H1 (cell line): Measurements from ENCODE around the gene KCNH1. TPM values are rescaled to one million over a fixed set of nuclear protein-coding genes. Genes with fewer than 3 reads are reported as not detected.

Experiments used
- CTCF ChIA-PET: fragments of 300-600 bp; sonication (Branson Sonifier 250); formaldehyde crosslinking; loops from one replicate; lab custom pipeline; 2021; ENCODE audit not compliant: partially characterized antibody; lab: Charles Lee
- POLR2A ChIA-PET: fragments of 300-600 bp; sonication (Branson Sonifier 250); formaldehyde crosslinking; loops from one replicate; lab custom pipeline; 2021; ENCODE audit warnings: inconsistent platforms; ENCODE audit not compliant: partially characterized antibody; lab: Charles Lee
- DNase-seq, 2 experiments: peaks; one replicate each; pipeline versions ENCODE4 v3.0.0 to v3.0.0-alpha.2; 2010 to 2022; ENCODE audit warnings: low spot score in 2 of 2, low read depth in 1 of 2, mixed read lengths in 1 of 2
- FAIRE-seq: peaks from 2 replicates; lab custom pipeline; 2011; peaks lifted over from hg19 to GRCh38; lab: Jason Lieb, UNC
- H2AFZ ChIP-seq: 2 replicates; pipeline ENCODE4 v1.8.1; 2012; ENCODE audit warnings: low read length, inconsistent platforms
- H2AK5ac ChIP-seq: 2 replicates; pipeline ENCODE4 v1.6.1; 2013; ENCODE audit warnings: low read depth, low read length
- H2BK120ac ChIP-seq: replicated peaks from 2 replicates; pipeline ENCODE3; 2013; ENCODE audit warnings: low read depth, low read length, inconsistent platforms
- H2BK12ac ChIP-seq: 2 replicates; pipeline ENCODE4 v1.6.1; 2013; ENCODE audit warnings: low read depth, low read length
- H2BK15ac ChIP-seq: 2 replicates; pipeline ENCODE4 v1.6.1; 2013; ENCODE audit warnings: low read length
- H2BK20ac ChIP-seq: 2 replicates; pipeline ENCODE4 v1.6.1; 2013; ENCODE audit warnings: low read length
- H2BK5ac ChIP-seq: 2 replicates; pipeline ENCODE4 v1.6.1; 2013; ENCODE audit warnings: low read depth, low read length
- H3K14ac ChIP-seq: 2 replicates; pipeline ENCODE4 v1.6.1; 2013; ENCODE audit warnings: inconsistent platforms; ENCODE audit not compliant: insufficient read length
- H3K18ac ChIP-seq: 2 replicates; pipeline ENCODE4 v1.6.1; 2013; ENCODE audit warnings: low read length; ENCODE audit errors: extremely low read depth
- H3K23ac ChIP-seq: 2 replicates; pipeline ENCODE4 v1.6.1; 2013; ENCODE audit warnings: inconsistent platforms; ENCODE audit not compliant: insufficient read length
- H3K23me2 ChIP-seq: 2 replicates; pipeline ENCODE4 v1.6.1; 2013; ENCODE audit warnings: low read depth, low read length
- H3K27ac ChIP-seq: 2 replicates; pipeline ENCODE4 v1.6.1; 2011; ENCODE audit warnings: low read depth, low read length, inconsistent platforms
- H3K27me3 ChIP-seq, 4 experiments: replicated peaks in 1 of 4; 1 replicate in 1 of 4; 2 replicates in 3 of 4; pipeline versions ENCODE4 v1.6.1 to v1.8.1; 2011 to 2013; ENCODE audit warnings: low read length in 3 of 4, mild to moderate bottlenecking in 3 of 4, inconsistent platforms in 2 of 4, mixed read lengths in 2 of 4, moderate library complexity in 1 of 4; ENCODE audit not compliant: control insufficient read depth in 3 of 4, insufficient read depth in 3 of 4; ENCODE audit errors: extremely low read depth in 1 of 4
- H3K36me3 ChIP-seq, 4 experiments: 2 replicates each; pipeline versions ENCODE4 v1.6.1 to v1.8.1; 2011 to 2013; ENCODE audit warnings: mild to moderate bottlenecking in 4 of 4, low read length in 3 of 4, moderate library complexity in 2 of 4, control low read depth in 1 of 4, inconsistent platforms in 1 of 4; ENCODE audit not compliant: insufficient read depth in 4 of 4, control insufficient read depth in 2 of 4
- H3K4ac ChIP-seq: replicated peaks from 2 replicates; pipeline ENCODE3; 2013; ENCODE audit warnings: low read length, low read depth, mixed read lengths, inconsistent platforms; ENCODE audit not compliant: insufficient read length
- H3K4me1 ChIP-seq, 4 experiments: replicated peaks in 1 of 4; 1 replicate in 1 of 4; 2 replicates in 3 of 4; pipeline versions ENCODE4 v1.6.1 to v1.8.1; 2011 to 2013; ENCODE audit warnings: low read length in 3 of 4, inconsistent platforms in 2 of 4, mixed read lengths in 1 of 4; ENCODE audit not compliant: insufficient read depth in 4 of 4, control insufficient read depth in 3 of 4
- H3K4me2 ChIP-seq, 2 experiments: 2 replicates each; pipeline versions ENCODE4 v1.6.1 to v1.8.1; 2011 to 2013; ENCODE audit warnings: low read depth in 2 of 2, low read length in 2 of 2, control low read depth in 1 of 2, inconsistent platforms in 1 of 2, mild to moderate bottlenecking in 1 of 2; ENCODE audit not compliant: insufficient read depth in 1 of 2
- H3K4me3 ChIP-seq, 4 experiments: fragments of 200-600, 300-600 bp in 1 of 4; sonication (generic), shearing (Covaris generic), sonication (Bioruptor Twin) in 1 of 4; 2 replicates each; pipeline versions ENCODE4 v1.5.1 to v1.8.1; 2011 to 2016; ENCODE audit warnings: low read length in 4 of 4, low read depth in 3 of 4, control low read depth in 2 of 4, inconsistent platforms in 2 of 4, mild to moderate bottlenecking in 2 of 4, mixed read lengths in 1 of 4, moderate library complexity in 1 of 4; ENCODE audit not compliant: insufficient read depth in 2 of 4; ENCODE audit errors: extremely low read depth in 1 of 4
- H3K56ac ChIP-seq: replicated peaks from 2 replicates; pipeline ENCODE3; 2013; ENCODE audit warnings: low read depth, mild to moderate bottlenecking, mixed read lengths, low read length, inconsistent platforms; ENCODE audit not compliant: insufficient read length
- H3K79me1 ChIP-seq: 2 replicates; pipeline ENCODE4 v1.6.1; 2013; ENCODE audit warnings: low read depth, low read length, control low read depth
- H3K79me2 ChIP-seq, 2 experiments: 2 replicates each; pipeline versions ENCODE4 v1.6.1 to v1.8.1; 2012 to 2013; ENCODE audit warnings: low read length in 2 of 2, mild to moderate bottlenecking in 2 of 2, inconsistent platforms in 1 of 2; ENCODE audit not compliant: insufficient read depth in 2 of 2, control insufficient read depth in 1 of 2
- H3K9ac ChIP-seq, 4 experiments: replicated peaks in 1 of 4; 1 replicate in 1 of 4; 2 replicates in 3 of 4; pipeline versions ENCODE4 v1.6.1 to v1.8.1; 2011 to 2013; ENCODE audit warnings: low read depth in 3 of 4, low read length in 3 of 4, control low read depth in 2 of 4, mild to moderate bottlenecking in 2 of 4, moderate library complexity in 2 of 4, inconsistent platforms in 1 of 4; ENCODE audit errors: extremely low read depth in 1 of 4
- H3K9me3 ChIP-seq, 2 experiments: 2 replicates each; pipeline versions ENCODE4 v1.6.1 to v1.8.1; 2012 to 2013; ENCODE audit warnings: mild to moderate bottlenecking in 2 of 2, moderate library complexity in 2 of 2, control low read depth in 1 of 2, inconsistent platforms in 1 of 2, low read depth in 1 of 2, low read length in 1 of 2, mixed read lengths in 1 of 2; ENCODE audit not compliant: insufficient read depth in 2 of 2
- H4K20me1 ChIP-seq, 2 experiments: replicated peaks in 1 of 2; 2 replicates each; pipeline versions ENCODE3 to v1.8.1; 2011 to 2013; ENCODE audit warnings: inconsistent platforms in 2 of 2, low read length in 2 of 2, mild to moderate bottlenecking in 1 of 2; ENCODE audit not compliant: insufficient read depth in 2 of 2, control insufficient read depth in 1 of 2
- H4K5ac ChIP-seq: 2 replicates; pipeline ENCODE4 v1.6.1; 2013; ENCODE audit warnings: low read length, low read depth, mixed read lengths, inconsistent platforms; ENCODE audit not compliant: insufficient read length
- H4K8ac ChIP-seq: 2 replicates; pipeline ENCODE4 v1.8.0; 2013; ENCODE audit warnings: mild to moderate bottlenecking, moderate library complexity, low read length, inconsistent platforms; ENCODE audit not compliant: insufficient read depth; ENCODE audit errors: extremely low read depth
- H4K91ac ChIP-seq: replicated peaks from 2 replicates; pipeline ENCODE3; 2013; ENCODE audit warnings: low read length, mixed read lengths, inconsistent platforms; ENCODE audit not compliant: insufficient read length
- ATF3 ChIP-seq: IDR thresholded peaks from 2 replicates; pipeline ENCODE4 v1.6.1; 2011; ENCODE audit warnings: low read depth, mild to moderate bottlenecking, low read length; ENCODE audit not compliant: insufficient read depth
- SRF ChIP-seq: IDR thresholded peaks from 2 replicates; pipeline ENCODE4 v1.6.1; 2011; ENCODE audit warnings: mild to moderate bottlenecking, low read depth, low read length, moderate library complexity
- WGBS, 2 experiments: shearing (Covaris generic) in 1 of 2; methylation state at CpG; one replicate each; pipeline versions ENCODE4 v1.1.6 to v1.1.7; 2013 to 2015; ENCODE audit warnings: low lambda C conversion rate in 2 of 2, mixed read lengths in 2 of 2, inconsistent platforms in 1 of 2, low coverage in 1 of 2, missing lambda C conversion rate in 1 of 2; ENCODE audit not compliant: insufficient replicate concordance in 2 of 2, insufficient coverage in 1 of 2, insufficient read length in 1 of 2; ENCODE audit errors: extremely low coverage in 1 of 2, missing lambda C conversion rate in 1 of 2; 5-methylcytosine and 5-hydroxymethylcytosine counted together
- polyA plus RNA-seq, 7 experiments: library from polyadenylated mRNA; depleted of rRNA in 3 of 7; stranded (reverse) in 5 of 7; unstranded in 2 of 7; fragments of >200 nt in 5 of 7; fragments of 200-250 nt in 2 of 7; gene quantifications; 1 replicate in 5 of 7; 2 replicates in 1 of 7; 4 replicates in 1 of 7; pipeline versions ENCODE4 v1.2.1 to v1.2.3, GENCODE V29; 2011 to 2013; ENCODE audit warnings: missing spikeins in 2 of 7, mixed read lengths in 2 of 7
- total RNA-seq: library from RNA; stranded (reverse); fragmentation: NEBNext Ultra II Directional; extraction: Animal tissue kit (Norgen Biotek cat#: 25700); gene quantifications from 2 replicates; pipeline ENCODE4 v1.2.1, GENCODE V29; 2021

The KCNH1 gene
- total and polyA plus RNA-seq, 2 of the 8 experiments (the other 6 are each of a cell fraction or from before 2014, with no cell fraction given): 0.27 to 0.34 TPM

- Histone ChIP-seq H3K4me3 (no peak overlapping the region), H3K79me2 (no peaks in the 10 kb centered on the region), H3K9ac (no peak overlapping the region), H3K9me3 (no peaks in the 10 kb centered on the region), H2AK5ac (no peak overlapping the region), H4K5ac (no peak overlapping the region), H4K8ac (no peak overlapping the region), H4K91ac (no peak overlapping the region), H3K79me1 (no peaks in the 10 kb centered on the region), H3K4me1 (no peaks in the 10 kb centered on the region), H3K23ac (no peak overlapping the region), H2BK5ac (no peak overlapping the region), H3K4ac (no peak overlapping the region), H2BK20ac (no peak overlapping the region), H3K27ac (no peak overlapping the region), H3K18ac (no peak overlapping the region), H4K20me1 (no peaks in the 10 kb centered on the region), H2AFZ (no peak overlapping the region), H2BK15ac (no peak overlapping the region), H3K36me3 (no peaks in the 10 kb centered on the region), H2BK120ac (no peak overlapping the region), H3K4me2 (no peak overlapping the region), H3K14ac (no peak overlapping the region), H3K23me2 (no peaks in the 10 kb centered on the region), H3K56ac (no peak overlapping the region), H3K27me3 (no peaks in the 10 kb centered on the region), H2BK12ac (no peak overlapping the region)
- ChIA-PET CTCF (interaction anchor here (0.6 to 0.9 kb wide), 2 partner anchors 9 to 23 kb away, joined by 3 to 4 read pairs; no protein-coding TSS in a partner anchor), POLR2A (no interaction called here)
- WGBS, 2 experiments: 79% methylated on average over 2 of the region's 2 CpGs; no CpG with 5 or more reads in 1 of the 2 experiments
- DNase-seq (no peak), FAIRE-seq (no peak)
- peak; percentile 81 for TF ChIP-seq SRF
- TF ChIP-seq ATF3: no peak
Observed at GRCh38 chr1:210702506-210702905, 431.4 kb downstream of the KCNH1 start.
